ENCODE data around the gene MEX3C. TPM values are rescaled to one million over a fixed set of nuclear protein-coding genes. Genes with fewer than 3 reads are reported as not detected.

Gene MEX3C
- polyA plus RNA-seq, 4 donors, result 65.0 to 92.6 (median 74.6) TPM

GRCh38 chr18:51192026-51192425, 5.5 kb downstream of the MEX3C start:
- DNase-seq (ENCODE audit: low read depth in 4 of 4, low spot score in 3 of 4), result no peak

GRCh38 chr18:51191128-51191717, 6.3 kb downstream of the MEX3C start:
- no peak for DNase-seq (ENCODE audit: low read depth in 4 of 4, low spot score in 3 of 4)

GRCh38 chr18:51190000-51190399, 7.5 kb downstream of the MEX3C start:
- no peak for DNase-seq (ENCODE audit: low read depth in 4 of 4, low spot score in 3 of 4)

- DNase-seq (ENCODE audit: low read depth in 4 of 4, low spot score in 3 of 4), result no peak
These were observed 9.3 kb downstream of the MEX3C start for GRCh38 chr18:51188024-51188701.

- DNase-seq (ENCODE audit: low read depth in 4 of 4, low spot score in 3 of 4), result no peak
These were observed 12.4 kb downstream of the MEX3C start for GRCh38 chr18:51185075-51185474.

GRCh38 chr18:51184091-51184457, 13.4 kb downstream of the MEX3C start:
- no peak for DNase-seq (ENCODE audit: low read depth in 4 of 4, low spot score in 3 of 4)

GRCh38 chr18:51183372-51184090, 13.9 kb downstream of the MEX3C start:
- no peak for DNase-seq (ENCODE audit: low read depth in 4 of 4, low spot score in 3 of 4)

GRCh38 chr18:51182824-51183223, 14.7 kb downstream of the MEX3C start:
- no peak for DNase-seq (ENCODE audit: low read depth in 4 of 4, low spot score in 3 of 4)

GRCh38 chr18:51171625-51172259, 25.7 kb downstream of the MEX3C start:
- DNase-seq (ENCODE audit: low read depth in 4 of 4, low spot score in 3 of 4), result no peak

- no peak for DNase-seq (ENCODE audit: low read depth in 4 of 4, low spot score in 3 of 4)
These were observed 26.3 kb downstream of the MEX3C start for GRCh38 chr18:51171223-51171622.

GRCh38 chr18:51170664-51171063, 26.8 kb downstream of the MEX3C start:
- no peak for DNase-seq (ENCODE audit: low read depth in 4 of 4, low spot score in 3 of 4)

GRCh38 chr18:51169731-51170130, 27.8 kb downstream of the MEX3C start:
- DNase-seq (ENCODE audit: low read depth in 4 of 4, low spot score in 3 of 4), result no peak

GRCh38 chr18:51168960-51169662, 28.4 kb downstream of the MEX3C start:
- DNase-seq (ENCODE audit: low read depth in 4 of 4, low spot score in 3 of 4), result no peak

- DNase-seq (ENCODE audit: low read depth in 4 of 4, low spot score in 3 of 4), result no peak
These were observed 29.3 kb downstream of the MEX3C start for GRCh38 chr18:51168026-51168742.

- DNase-seq (ENCODE audit: low read depth in 4 of 4, low spot score in 3 of 4), result no peak
These were observed 32.2 kb downstream of the MEX3C start for GRCh38 chr18:51165296-51165695.

- no peak for DNase-seq (ENCODE audit: low read depth in 4 of 4, low spot score in 3 of 4)
These were observed 32.7 kb downstream of the MEX3C start for GRCh38 chr18:51164761-51165281.

- DNase-seq (ENCODE audit: low read depth in 4 of 4, low spot score in 3 of 4), result no peak
These were observed 33.1 kb downstream of the MEX3C start for GRCh38 chr18:51164342-51164741.

- DNase-seq (ENCODE audit: low read depth in 4 of 4, low spot score in 3 of 4), result no peak
These were observed 33.9 kb downstream of the MEX3C start for GRCh38 chr18:51163543-51163942.

- no peak for DNase-seq (ENCODE audit: low read depth in 4 of 4, low spot score in 3 of 4)
These were observed 34.9 kb downstream of the MEX3C start for GRCh38 chr18:51162617-51163016.

- no peak for DNase-seq (ENCODE audit: low read depth in 4 of 4, low spot score in 3 of 4)
These were observed 36.8 kb downstream of the MEX3C start for GRCh38 chr18:51160646-51161045.
